Keratinocyte (primary cell): ENCODE data around the gene NIM1K. TPM values are rescaled to one million over a fixed set of nuclear protein-coding genes. Genes with fewer than 3 reads are reported as not detected.

Source experiments
- DNase-seq: peaks from one replicate; pipeline ENCODE4 v3.0.0-alpha.2; 2011; ENCODE audit warnings: low read depth, missing footprints, low spot score
- FAIRE-seq: peaks from 2 replicates; lab custom pipeline; 2011; peaks lifted over from hg19 to GRCh38; lab: Jason Lieb, UNC
- H2AFZ ChIP-seq: 2 replicates; pipeline ENCODE4 v1.6.0; 2012; ENCODE audit warnings: low read length, control low read depth, inconsistent platforms; ENCODE audit not compliant: control insufficient read depth
- H3K27ac ChIP-seq: 2 replicates; pipeline ENCODE4 v1.5.1; 2011; ENCODE audit warnings: low read length; ENCODE audit not compliant: control insufficient read depth, insufficient read depth
- H3K27me3 ChIP-seq: 3 replicates; pipeline ENCODE4 v1.6.0; 2011; ENCODE audit warnings: low read length; ENCODE audit not compliant: control insufficient read depth, insufficient read depth; ENCODE audit errors: extremely low read depth
- H3K36me3 ChIP-seq, 2 experiments: 2 replicates in 1 of 2; 3 replicates in 1 of 2; pipeline ENCODE4 v1.5.1; 2011; ENCODE audit warnings: low read length in 2 of 2, mild to moderate bottlenecking in 1 of 2; ENCODE audit not compliant: control insufficient read depth in 2 of 2, insufficient read depth in 2 of 2; ENCODE audit errors: extremely low read depth in 1 of 2
- H3K4me1 ChIP-seq: 3 replicates; pipeline ENCODE4 v1.5.1; 2011; ENCODE audit warnings: low read length; ENCODE audit not compliant: control insufficient read depth, insufficient read depth; ENCODE audit errors: extremely low read depth
- H3K4me2 ChIP-seq: 3 replicates; pipeline ENCODE4 v1.6.0; 2011; ENCODE audit warnings: low read depth, low read length; ENCODE audit not compliant: control insufficient read depth, insufficient read depth; ENCODE audit errors: extremely low read depth
- H3K4me3 ChIP-seq, 3 experiments: fragments of 200-600 bp in 1 of 3; sonication (generic) in 1 of 3; 2 replicates in 2 of 3; 3 replicates in 1 of 3; pipeline ENCODE4 v1.5.1; 2011 to 2016; ENCODE audit warnings: low read length in 3 of 3, mild to moderate bottlenecking in 3 of 3, control low read depth in 2 of 3, inconsistent platforms in 1 of 3, low read depth in 1 of 3, mixed read lengths in 1 of 3, mixed run types in 1 of 3, moderate library complexity in 1 of 3; ENCODE audit not compliant: control insufficient read depth in 2 of 3, insufficient read depth in 2 of 3; ENCODE audit errors: extremely low read depth in 1 of 3
- H3K79me2 ChIP-seq: 2 replicates; pipeline ENCODE4 v1.6.0; 2012; ENCODE audit warnings: low read length; ENCODE audit not compliant: control insufficient read depth, insufficient read depth
- H3K9ac ChIP-seq: 3 replicates; pipeline ENCODE4 v1.6.0; 2011; ENCODE audit warnings: low read length; ENCODE audit not compliant: control insufficient read depth, insufficient read depth; ENCODE audit errors: extremely low read depth
- H3K9me1 ChIP-seq: 3 replicates; pipeline ENCODE4 v1.6.0; 2011; ENCODE audit warnings: low read length; ENCODE audit not compliant: control insufficient read depth, insufficient read depth; ENCODE audit errors: extremely low read depth
- H3K9me3 ChIP-seq: 2 replicates; pipeline ENCODE4 v1.5.1; 2012; ENCODE audit warnings: low read depth, low read length; ENCODE audit not compliant: control insufficient read depth
- H4K20me1 ChIP-seq: 3 replicates; pipeline ENCODE4 v1.6.0; 2011; ENCODE audit warnings: low read length; ENCODE audit not compliant: control insufficient read depth, insufficient read depth; ENCODE audit errors: extremely low read depth
- CTCF ChIP-seq, 3 experiments: IDR thresholded peaks in 1 of 3; conservative IDR thresholded peaks in 1 of 3; optimal IDR thresholded peaks in 1 of 3; 2 replicates in 2 of 3; 3 replicates in 1 of 3; pipeline versions ENCODE3 to v1.5.1; 2011; ENCODE audit warnings: low read length in 3 of 3, mild to moderate bottlenecking in 3 of 3, moderate library complexity in 2 of 3, control low read depth in 1 of 3, inconsistent platforms in 1 of 3; ENCODE audit not compliant: insufficient read depth in 2 of 3; ENCODE audit errors: extremely low read depth in 1 of 3
- EZH2 ChIP-seq: IDR thresholded peaks from one replicate; pipeline ENCODE4 v1.6.1; 2012; ENCODE audit warnings: inconsistent platforms, mild to moderate bottlenecking, low read length, moderate library complexity
- dilution Hi-C: fragments of 300-500 bp; cut with MboI; formaldehyde crosslinking; loops from one replicate; pipeline ENCODE4 v1.7.0; 2020; ENCODE audit warnings: low sequenced_read_pairs; ENCODE audit not compliant: extremely low pct_ligation_motif_present
- polyA plus RNA-seq, 5 experiments: library from polyadenylated mRNA; depleted of rRNA in 3 of 5; stranded (reverse) in 3 of 5; stranded (forward) in 1 of 5; unstranded in 1 of 5; fragments of >200 nt; gene quantifications; 1 replicate in 1 of 5; 2 replicates in 3 of 5; 3 replicates in 1 of 5; pipeline versions ENCODE4 v1.2.1 to v1.2.3, GENCODE V29; 2011 to 2012; ENCODE audit warnings: missing spikeins in 2 of 5, low read depth in 1 of 5, low replicate concordance in 1 of 5

NIM1K gene
- polyA plus RNA-seq, 1 donor (not counting 4 experiments of a cell fraction or from before 2014, with no cell fraction given), result 0.07 TPM

DNA sequence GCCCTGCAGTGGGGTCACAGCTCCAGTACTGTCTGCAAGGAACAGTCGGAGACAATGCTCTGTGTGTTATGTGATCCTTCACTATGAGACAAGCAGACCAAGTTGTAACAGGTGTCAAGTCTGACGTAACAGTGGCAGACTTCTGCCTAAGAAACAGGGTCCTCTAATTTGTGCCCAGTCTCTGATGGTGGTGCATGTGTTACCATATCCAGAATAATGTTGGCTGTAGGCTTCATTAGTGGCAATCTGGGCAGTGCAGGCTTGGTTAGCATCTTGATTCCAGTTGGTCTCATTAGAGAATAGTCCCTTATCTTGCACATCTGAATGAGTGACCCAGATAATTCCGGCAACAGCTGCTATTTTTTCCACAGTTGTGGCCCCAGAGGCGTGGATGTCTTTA, 37.6 kb upstream of the NIM1K start:
- H3K4me1 ChIP-seq, result no peaks in the 10 kb centered on the region
- no peak overlapping the region for H2AFZ ChIP-seq
- H3K27ac ChIP-seq, result no peak overlapping the region
- no peaks in the 10 kb centered on the region for H3K9me3 ChIP-seq
- H3K9me1 ChIP-seq, result no peaks in the 10 kb centered on the region
- TF ChIP-seq EZH2 (no peak), CTCF (optimal IDR thresholded peaks at IDR 0.05 in 1 of 3, IDR thresholded peaks at IDR 0.05 in 1 of 3, conservative IDR thresholded peaks at IDR 0.05 in 1 of 3; ENCODE audit: extremely low read depth in 1 of 3, insufficient read depth in 2 of 3, low read length in 3 of 3) (no peak)
- peaks cover 2 to 6% of the 10 kb centered on the region in 2 experiments for H3K36me3 ChIP-seq
- no peaks in the 10 kb centered on the region for H4K20me1 ChIP-seq
- peaks cover 16% of the 10 kb centered on the region for H3K79me2 ChIP-seq
- H3K4me2 ChIP-seq, result no peak overlapping the region
- no peak for DNase-seq
- H3K9ac ChIP-seq, result no peak overlapping the region
- no peaks in the 10 kb centered on the region for H3K27me3 ChIP-seq
- FAIRE-seq, result no peak
- no peak overlapping the region for H3K4me3 ChIP-seq
- dilution Hi-C loops, result no loop called here

- TF ChIP-seq EZH2 (no peak), CTCF (optimal IDR thresholded peaks at IDR 0.05 in 1 of 3, IDR thresholded peaks at IDR 0.05 in 1 of 3, conservative IDR thresholded peaks at IDR 0.05 in 1 of 3; ENCODE audit: extremely low read depth in 1 of 3, insufficient read depth in 2 of 3, low read length in 3 of 3) (no peak)
- Histone ChIP-seq H3K4me3 (no peak overlapping the region), H3K36me3 (peaks cover 0 to 3% of the 10 kb centered on the region in 2 experiments), H2AFZ (no peak overlapping the region), H3K9me1 (no peaks in the 10 kb centered on the region), H3K4me2 (no peak overlapping the region), H3K79me2 (peaks cover 13% of the 10 kb centered on the region), H3K27me3 (no peaks in the 10 kb centered on the region), H3K4me1 (no peaks in the 10 kb centered on the region), H3K9ac (no peak overlapping the region), H3K27ac (no peak overlapping the region), H4K20me1 (no peaks in the 10 kb centered on the region), H3K9me3 (no peaks in the 10 kb centered on the region)
- no peak for DNase-seq
- no peak for FAIRE-seq
- dilution Hi-C loops, result no loop called here
Observed at GRCh38 chr5:43155394-43156096, 36.5 kb upstream of the NIM1K start.
